ENCODE results near the gene TMEM129.
A peak's percentile ranks its signal among the peaks of the same experiment; 100 is the strongest.

The TMEM129 gene

DNA sequence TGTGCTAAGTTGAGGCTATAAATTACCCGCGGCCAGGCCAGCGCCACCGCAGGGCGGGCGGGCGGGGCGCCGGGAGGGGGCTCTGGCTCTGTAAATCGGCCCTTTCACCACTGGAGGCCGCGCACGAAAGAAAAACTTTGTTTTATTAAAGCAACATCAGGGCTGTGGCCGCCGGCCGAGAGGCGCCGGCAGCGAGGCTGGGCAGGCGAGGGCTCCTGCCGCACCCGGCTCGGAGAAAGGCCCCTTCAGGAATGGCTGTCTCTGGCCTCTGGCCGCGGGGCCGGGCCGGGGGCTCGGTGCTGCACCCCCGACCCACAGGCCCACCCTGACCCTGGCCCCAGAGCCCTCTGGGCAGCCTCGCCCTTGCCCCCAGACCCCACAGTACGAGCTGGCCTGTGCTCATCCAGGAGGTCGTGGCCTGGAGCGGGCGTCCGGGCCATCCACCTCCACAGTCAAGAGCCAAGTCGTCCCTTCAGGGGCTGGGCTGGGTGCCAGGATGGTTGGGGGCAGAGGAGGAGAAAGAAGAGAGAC, 42.5 kb upstream of the TMEM129 start:
- no peaks in the 10 kb centered on the region for H3K9me3 ChIP-seq (ENCODE audit: control insufficient read depth, low read length)
- H3K4me3 ChIP-seq (ENCODE audit: low read length) = no peak overlapping the region
- H3K4me1 ChIP-seq (ENCODE audit: control insufficient read depth, insufficient read depth, low read length) = peaks cover 3% of the 10 kb centered on the region
- peaks cover 23% of the 10 kb centered on the region for H3K27me3 ChIP-seq (replicated peaks; ENCODE audit: control insufficient read depth, insufficient read depth, low read length)
- H3K9ac ChIP-seq (ENCODE audit: low read length) = peak overlapping the region; percentile 42
- DNase-seq (ENCODE audit: low read depth) = peak; percentile 69
- H3K36me3 ChIP-seq (ENCODE audit: control insufficient read depth, insufficient read depth, low read length, severe bottlenecking) = no peaks in the 10 kb centered on the region

GRCh38 chr4:1763070-1763549, 42.0 kb upstream of the TMEM129 start:
- no peak overlapping the region for H3K4me3 ChIP-seq (ENCODE audit: low read length)
- peaks cover 3% of the 10 kb centered on the region for H3K4me1 ChIP-seq (ENCODE audit: control insufficient read depth, insufficient read depth, low read length)
- no peak overlapping the region for H3K9ac ChIP-seq (ENCODE audit: low read length)
- H3K27me3 ChIP-seq (replicated peaks; ENCODE audit: control insufficient read depth, insufficient read depth, low read length) = peaks cover 18% of the 10 kb centered on the region
- no peaks in the 10 kb centered on the region for H3K36me3 ChIP-seq (ENCODE audit: control insufficient read depth, insufficient read depth, low read length, severe bottlenecking)
- no peak for DNase-seq (ENCODE audit: low read depth)
- no peaks in the 10 kb centered on the region for H3K9me3 ChIP-seq (ENCODE audit: control insufficient read depth, low read length)

DNA sequence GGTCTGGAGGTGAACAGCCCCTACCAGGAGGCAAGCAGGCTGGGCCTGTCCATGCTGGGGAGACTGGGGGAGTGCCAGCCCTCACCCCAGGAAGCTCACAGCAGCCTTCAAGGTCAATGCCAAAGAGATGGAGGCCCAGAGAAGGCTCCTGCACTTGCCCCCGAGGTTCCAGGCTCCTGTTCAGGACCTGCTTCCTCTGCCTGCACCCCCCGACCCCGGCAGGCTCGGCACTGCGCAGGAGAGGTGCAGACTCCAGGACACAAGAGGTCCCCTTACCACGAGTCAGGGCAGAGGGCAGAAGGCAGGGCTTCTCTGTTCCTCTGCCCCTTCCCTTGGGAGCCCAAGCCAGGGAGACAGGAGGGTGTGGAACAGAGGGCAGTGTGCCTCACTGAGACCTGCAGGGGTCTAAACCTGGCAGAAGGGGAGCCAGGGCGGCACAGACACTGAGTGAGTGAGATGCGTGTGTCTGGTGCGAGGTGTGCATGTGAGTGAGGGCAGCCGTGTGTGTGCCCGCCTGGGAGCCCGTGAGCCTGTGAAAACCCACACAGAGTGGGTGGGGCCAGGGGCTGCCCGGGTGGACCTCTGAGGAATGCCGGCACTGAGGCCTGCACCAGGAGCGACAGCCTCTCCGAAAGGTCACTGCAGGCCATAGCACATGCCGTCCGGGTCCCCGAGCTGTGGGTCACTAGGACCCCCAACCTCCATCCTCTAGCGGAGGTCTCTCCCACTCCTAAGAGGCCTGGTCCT, 41.3 kb upstream of the TMEM129 start:
- no peak overlapping the region for H3K9ac ChIP-seq (ENCODE audit: low read length)
- H3K9me3 ChIP-seq (ENCODE audit: control insufficient read depth, low read length) = no peaks in the 10 kb centered on the region
- H3K27me3 ChIP-seq (replicated peaks; ENCODE audit: control insufficient read depth, insufficient read depth, low read length) = peaks cover 15% of the 10 kb centered on the region
- H3K4me1 ChIP-seq (ENCODE audit: control insufficient read depth, insufficient read depth, low read length) = peaks cover 3% of the 10 kb centered on the region
- H3K36me3 ChIP-seq (ENCODE audit: control insufficient read depth, insufficient read depth, low read length, severe bottlenecking) = no peaks in the 10 kb centered on the region
- no peak overlapping the region for H3K4me3 ChIP-seq (ENCODE audit: low read length)
- DNase-seq (ENCODE audit: low read depth) = no peak

- peaks cover 3% of the 10 kb centered on the region for H3K4me1 ChIP-seq (ENCODE audit: control insufficient read depth, insufficient read depth, low read length)
- no peak overlapping the region for H3K9ac ChIP-seq (ENCODE audit: low read length)
- H3K9me3 ChIP-seq (ENCODE audit: control insufficient read depth, low read length) = no peaks in the 10 kb centered on the region
- peaks cover 15% of the 10 kb centered on the region for H3K27me3 ChIP-seq (replicated peaks; ENCODE audit: control insufficient read depth, insufficient read depth, low read length)
- no peak for DNase-seq (ENCODE audit: low read depth)
- no peaks in the 10 kb centered on the region for H3K36me3 ChIP-seq (ENCODE audit: control insufficient read depth, insufficient read depth, low read length, severe bottlenecking)
- H3K4me3 ChIP-seq (ENCODE audit: low read length) = no peak overlapping the region
Measured at GRCh38 chr4:1761130-1761689, 40.1 kb upstream of the TMEM129 start.

GRCh38 chr4:1760521-1761071, 39.5 kb upstream of the TMEM129 start:
- Histone ChIP-seq H3K36me3 (ENCODE audit: control insufficient read depth, insufficient read depth, low read length, severe bottlenecking) (no peaks in the 10 kb centered on the region), H3K4me1 (ENCODE audit: control insufficient read depth, insufficient read depth, low read length) (peaks cover 3% of the 10 kb centered on the region)

GRCh38 chr4:1759818-1760223, 38.7 kb upstream of the TMEM129 start:
- Histone ChIP-seq H3K9me3 (ENCODE audit: control insufficient read depth, low read length) (no peaks in the 10 kb centered on the region), H3K4me3 (ENCODE audit: low read length) (no peak overlapping the region), H3K36me3 (ENCODE audit: control insufficient read depth, insufficient read depth, low read length, severe bottlenecking) (no peaks in the 10 kb centered on the region), H3K4me1 (ENCODE audit: control insufficient read depth, insufficient read depth, low read length) (peaks cover 3% of the 10 kb centered on the region), H3K27me3 (replicated peaks; ENCODE audit: control insufficient read depth, insufficient read depth, low read length) (peaks cover 11% of the 10 kb centered on the region), H3K9ac (ENCODE audit: low read length) (no peak overlapping the region)
- DNase-seq (ENCODE audit: low read depth) = no peak

More at GRCh38 chr4:1760521-1761071, 39.5 kb upstream of the TMEM129 start:
- Histone ChIP-seq H3K27me3 (replicated peaks; ENCODE audit: control insufficient read depth, insufficient read depth, low read length) (peaks cover 15% of the 10 kb centered on the region), H3K9ac (ENCODE audit: low read length) (no peak overlapping the region), H3K4me3 (ENCODE audit: low read length) (no peak overlapping the region), H3K9me3 (ENCODE audit: control insufficient read depth, low read length) (no peaks in the 10 kb centered on the region)
- DNase-seq (ENCODE audit: low read depth) = no peak

DNA sequence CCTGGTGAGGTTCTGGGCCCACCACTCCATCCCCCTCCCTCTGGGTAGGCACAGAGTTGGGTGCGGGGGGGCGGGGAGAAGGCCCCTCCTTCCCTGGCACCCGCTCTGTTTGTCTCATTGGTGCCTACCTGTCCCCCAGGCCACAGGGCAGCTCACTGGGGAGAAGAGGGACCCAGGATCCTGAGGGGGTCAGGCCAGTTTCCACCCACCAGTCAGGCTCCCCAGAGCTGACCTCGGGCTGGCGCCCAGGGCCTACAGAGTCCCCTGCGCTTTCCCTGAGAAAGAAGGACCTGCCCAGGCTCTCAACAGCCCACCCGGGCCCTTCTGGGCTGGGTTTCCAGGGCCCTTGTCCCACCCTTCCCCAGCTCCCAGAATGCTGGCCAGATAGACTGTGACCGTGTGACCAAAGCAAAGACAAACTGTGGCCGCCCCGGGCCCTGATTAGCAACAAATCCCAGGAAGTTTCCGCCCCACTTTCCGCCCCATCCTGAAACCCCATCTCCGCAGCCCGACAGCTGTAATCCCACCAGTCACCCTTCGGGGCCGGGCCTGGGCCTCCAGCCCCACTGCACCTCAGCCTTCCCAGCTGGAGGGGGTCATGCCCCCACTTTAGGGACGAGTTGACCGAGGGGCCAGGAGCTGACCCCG, 38.2 kb upstream of the TMEM129 start:
- H3K36me3 ChIP-seq (ENCODE audit: control insufficient read depth, insufficient read depth, low read length, severe bottlenecking) = no peaks in the 10 kb centered on the region
- DNase-seq (ENCODE audit: low read depth) = no peak
- H3K4me1 ChIP-seq (ENCODE audit: control insufficient read depth, insufficient read depth, low read length) = peaks cover 3% of the 10 kb centered on the region
- no peak overlapping the region for H3K4me3 ChIP-seq (ENCODE audit: low read length)
- no peak overlapping the region for H3K9ac ChIP-seq (ENCODE audit: low read length)
- peaks cover 11% of the 10 kb centered on the region for H3K27me3 ChIP-seq (replicated peaks; ENCODE audit: control insufficient read depth, insufficient read depth, low read length)
- no peaks in the 10 kb centered on the region for H3K9me3 ChIP-seq (ENCODE audit: control insufficient read depth, low read length)

GRCh38 chr4:1758306-1759121, 37.4 kb upstream of the TMEM129 start:
- no peak for DNase-seq (ENCODE audit: low read depth)
- Histone ChIP-seq H3K4me1 (ENCODE audit: control insufficient read depth, insufficient read depth, low read length) (no peaks in the 10 kb centered on the region), H3K36me3 (ENCODE audit: control insufficient read depth, insufficient read depth, low read length, severe bottlenecking) (no peaks in the 10 kb centered on the region), H3K9ac (ENCODE audit: low read length) (no peak overlapping the region), H3K27me3 (replicated peaks; ENCODE audit: control insufficient read depth, insufficient read depth, low read length) (peaks cover 14% of the 10 kb centered on the region), H3K4me3 (ENCODE audit: low read length) (no peak overlapping the region), H3K9me3 (ENCODE audit: control insufficient read depth, low read length) (no peaks in the 10 kb centered on the region)

DNA sequence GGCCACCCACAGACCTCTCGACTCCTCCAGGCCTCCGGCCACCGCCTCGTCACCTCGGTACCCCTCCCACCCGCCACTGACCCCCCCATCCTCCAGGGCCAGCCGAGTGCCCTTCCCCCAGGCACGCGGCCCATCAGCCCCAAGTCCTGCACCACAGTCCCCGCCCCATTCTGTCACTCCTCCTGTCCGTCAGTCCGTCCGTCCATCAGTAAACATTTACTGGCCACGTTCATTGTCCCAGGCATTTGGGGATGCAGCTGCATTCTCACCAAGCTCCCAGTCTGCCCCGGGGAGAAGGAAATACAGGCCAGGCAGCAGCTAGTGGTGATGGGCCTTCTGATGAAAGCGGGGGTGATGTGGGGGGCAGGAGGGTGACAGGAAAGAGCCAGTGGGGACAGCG, 36.7 kb upstream of the TMEM129 start:
- Histone ChIP-seq H3K9ac (ENCODE audit: low read length) (no peak overlapping the region), H3K9me3 (ENCODE audit: control insufficient read depth, low read length) (no peaks in the 10 kb centered on the region), H3K4me3 (ENCODE audit: low read length) (no peak overlapping the region), H3K27me3 (replicated peaks; ENCODE audit: control insufficient read depth, insufficient read depth, low read length) (peaks cover 14% of the 10 kb centered on the region), H3K36me3 (ENCODE audit: control insufficient read depth, insufficient read depth, low read length, severe bottlenecking) (no peaks in the 10 kb centered on the region), H3K4me1 (ENCODE audit: control insufficient read depth, insufficient read depth, low read length) (no peaks in the 10 kb centered on the region)
- no peak for DNase-seq (ENCODE audit: low read depth)

- Histone ChIP-seq H3K4me1 (ENCODE audit: control insufficient read depth, insufficient read depth, low read length) (no peaks in the 10 kb centered on the region), H3K36me3 (ENCODE audit: control insufficient read depth, insufficient read depth, low read length, severe bottlenecking) (no peaks in the 10 kb centered on the region), H3K9me3 (ENCODE audit: control insufficient read depth, low read length) (no peaks in the 10 kb centered on the region), H3K27me3 (replicated peaks; ENCODE audit: control insufficient read depth, insufficient read depth, low read length) (peaks cover 8% of the 10 kb centered on the region), H3K9ac (ENCODE audit: low read length) (no peak overlapping the region), H3K4me3 (ENCODE audit: low read length) (no peak overlapping the region)
- DNase-seq (ENCODE audit: low read depth) = no peak
Measured at GRCh38 chr4:1756893-1757779, 36.0 kb upstream of the TMEM129 start.

Measured in adipocyte (in vitro differentiated cells).